NOMO-1 (cell line): ENCODE results near the gene TLR5.

Experiments
- DNase-seq, 2 experiments: peaks; one replicate each; lab custom pipeline; 2025; ENCODE audit not compliant: unreplicated experiment in 2 of 2; lab: John Stamatoyannopoulos, UW

TLR5 gene

GRCh38 chr1:223152399-223152798 is 9.4 kb upstream of the TLR5 start:
- DNase-seq = no peak

GRCh38 chr1:223150443-223150842 is 7.4 kb upstream of the TLR5 start:
- no peak for DNase-seq

DNA sequence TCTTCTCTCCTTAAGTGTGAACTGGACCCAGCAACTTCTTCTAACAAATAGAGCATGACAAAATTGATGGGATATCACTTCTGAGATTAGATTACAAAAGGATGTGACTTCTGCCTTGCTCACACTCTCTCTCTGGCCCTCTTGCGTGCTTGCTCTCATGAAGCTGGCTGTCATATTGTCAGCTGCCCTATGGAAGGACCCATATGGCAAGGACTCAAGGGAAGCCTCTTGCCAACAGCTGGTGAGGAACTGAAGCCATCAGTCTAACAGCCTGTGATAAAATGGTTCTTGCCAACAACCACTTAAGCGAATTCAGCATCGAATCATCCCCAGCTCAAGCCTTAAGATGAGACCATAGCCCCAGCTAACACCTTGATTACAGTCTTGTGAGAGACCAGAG is 4.8 kb upstream of the TLR5 start:
- no peak for DNase-seq

- no peak for DNase-seq
Measured at GRCh38 chr1:223147409-223147808, 4.4 kb upstream of the TLR5 start.

DNA sequence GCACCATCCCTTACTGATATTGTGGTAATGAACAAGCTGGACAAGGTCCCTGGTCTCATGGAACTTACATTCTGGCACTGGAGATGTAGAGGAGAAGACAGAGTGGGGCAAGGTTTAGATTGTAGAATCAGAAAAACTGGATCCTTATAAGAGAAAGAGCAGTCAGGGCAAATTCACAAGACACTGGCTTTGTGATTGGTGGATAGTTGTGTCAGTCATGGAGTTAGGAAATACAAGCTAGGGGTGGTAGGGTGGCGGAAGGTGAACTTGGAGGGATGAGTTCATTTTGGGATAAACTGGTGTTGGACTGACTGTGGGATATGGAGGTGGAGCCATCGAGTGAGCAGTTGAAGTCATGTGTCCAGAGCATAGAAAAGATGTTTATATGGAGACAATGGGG is 3.7 kb upstream of the TLR5 start:
- DNase-seq = no peak

GRCh38 chr1:223144914-223145313 is 1.9 kb upstream of the TLR5 start:
- DNase-seq = no peak

- no peak for DNase-seq
Measured at GRCh38 chr1:223144431-223144830, 1.4 kb upstream of the TLR5 start.

- DNase-seq = peak; percentile 41 to 62
Measured at GRCh38 chr1:223143537-223144248, 645 bp upstream of the TLR5 start.

DNA sequence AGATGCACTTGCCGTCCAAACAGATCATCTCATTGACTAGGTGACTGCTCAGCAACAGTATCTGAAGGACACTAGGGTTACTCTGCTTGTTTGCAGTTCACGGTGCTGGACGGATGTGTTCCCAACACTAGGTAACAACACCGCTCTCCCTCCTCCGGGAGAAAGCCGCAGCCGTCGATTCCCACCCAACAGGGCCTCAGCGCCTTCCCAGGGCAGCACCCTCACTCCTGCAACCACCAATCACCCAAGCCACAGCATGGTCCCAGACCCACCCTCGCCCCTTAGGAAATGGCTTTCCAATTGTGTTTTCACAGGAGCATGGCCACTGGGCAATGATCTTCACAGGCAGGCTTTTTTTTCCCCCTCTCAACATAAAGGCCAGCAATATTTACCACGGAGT is 779 bp downstream of the TLR5 start:
- DNase-seq = no peak

GRCh38 chr1:223140611-223141405 is 2.2 kb downstream of the TLR5 start:
- no peak for DNase-seq

- peak; percentile 27 to 59 for DNase-seq
Measured at GRCh38 chr1:223137455-223138085, 5.5 kb downstream of the TLR5 start.

DNA sequence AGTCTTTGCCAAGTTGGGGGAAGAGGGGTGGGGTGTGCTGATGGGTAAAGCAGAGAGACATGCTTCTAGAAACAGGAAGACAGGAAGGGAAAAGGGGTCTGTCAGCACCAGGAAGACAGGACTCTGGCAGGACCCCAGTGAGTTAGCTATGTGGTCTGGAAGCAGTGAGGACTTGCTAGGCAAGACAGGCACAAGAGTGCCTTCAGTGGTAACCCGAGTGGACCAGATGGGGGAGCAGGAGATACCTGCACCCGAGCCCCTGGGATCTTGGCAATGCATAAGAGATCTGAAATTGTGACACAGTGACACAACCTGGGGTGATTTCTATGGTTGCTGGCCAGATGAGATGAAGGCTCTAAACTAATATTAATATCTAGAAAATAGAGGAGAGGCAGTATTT is 7.0 kb downstream of the TLR5 start:
- no peak for DNase-seq

DNA sequence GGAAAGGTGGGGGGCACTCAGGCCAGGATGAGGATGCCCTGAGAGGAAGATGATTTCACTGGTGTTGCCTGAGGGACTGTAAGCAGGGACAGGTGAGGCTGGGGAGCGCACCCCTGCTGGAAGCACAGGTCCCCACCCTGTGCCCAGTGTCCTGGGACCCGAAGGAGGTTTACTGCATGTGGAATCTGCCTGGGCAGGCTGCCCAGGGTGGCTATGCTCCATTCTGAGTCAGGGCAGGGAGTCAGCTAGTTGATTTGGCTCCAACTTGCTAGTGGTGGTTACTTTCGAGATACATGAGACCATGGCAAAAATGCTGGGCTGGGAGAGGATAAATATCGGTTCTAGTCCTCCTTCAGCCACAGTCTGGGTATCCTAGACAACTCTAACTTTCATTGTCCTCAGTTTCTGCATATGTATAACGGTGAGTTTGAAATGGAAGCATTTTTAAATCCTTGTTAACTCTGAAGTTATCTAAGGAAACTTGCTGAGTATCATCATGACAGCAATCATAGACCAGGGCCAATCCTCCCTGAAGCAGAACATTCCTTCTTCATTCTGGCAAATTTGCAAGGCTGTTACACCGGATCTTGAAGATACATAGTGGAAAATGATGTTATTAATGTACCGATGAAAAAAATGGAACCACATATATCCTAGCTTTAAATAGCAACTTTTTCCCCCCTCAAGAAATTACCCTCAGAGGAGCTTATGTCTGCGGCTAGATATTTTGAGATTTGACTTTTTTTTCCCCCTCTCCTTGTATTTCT is 7.7 kb downstream of the TLR5 start:
- DNase-seq = no peak

- DNase-seq = peak; percentile 62 to 63
Measured at GRCh38 chr1:223133824-223134435, 9.1 kb downstream of the TLR5 start.

DNA sequence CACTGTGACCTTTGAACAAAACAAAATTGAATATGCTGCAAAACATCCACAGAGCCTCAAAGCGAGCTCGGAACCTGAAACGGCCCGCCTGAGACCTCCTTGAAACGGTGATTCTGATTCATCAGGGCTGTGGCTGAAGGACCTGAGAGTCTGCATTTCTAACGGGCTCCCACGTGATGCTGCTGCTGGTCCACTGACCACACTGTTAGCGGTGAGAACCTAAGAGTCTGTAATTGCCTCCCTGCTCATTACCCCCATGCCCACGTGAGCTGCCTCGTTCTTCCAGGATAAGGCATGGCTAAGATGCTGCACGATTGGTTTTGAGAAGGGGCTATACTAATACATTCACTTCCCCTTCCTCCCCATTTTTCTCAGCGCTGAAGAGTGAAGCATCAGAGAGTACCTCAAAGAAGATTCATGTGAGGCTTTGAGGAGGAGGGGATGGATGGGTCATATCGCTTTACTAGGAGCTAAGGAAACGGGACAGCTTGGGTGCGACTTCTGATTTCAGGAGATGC is 9.7 kb downstream of the TLR5 start:
- DNase-seq = no peak

DNA sequence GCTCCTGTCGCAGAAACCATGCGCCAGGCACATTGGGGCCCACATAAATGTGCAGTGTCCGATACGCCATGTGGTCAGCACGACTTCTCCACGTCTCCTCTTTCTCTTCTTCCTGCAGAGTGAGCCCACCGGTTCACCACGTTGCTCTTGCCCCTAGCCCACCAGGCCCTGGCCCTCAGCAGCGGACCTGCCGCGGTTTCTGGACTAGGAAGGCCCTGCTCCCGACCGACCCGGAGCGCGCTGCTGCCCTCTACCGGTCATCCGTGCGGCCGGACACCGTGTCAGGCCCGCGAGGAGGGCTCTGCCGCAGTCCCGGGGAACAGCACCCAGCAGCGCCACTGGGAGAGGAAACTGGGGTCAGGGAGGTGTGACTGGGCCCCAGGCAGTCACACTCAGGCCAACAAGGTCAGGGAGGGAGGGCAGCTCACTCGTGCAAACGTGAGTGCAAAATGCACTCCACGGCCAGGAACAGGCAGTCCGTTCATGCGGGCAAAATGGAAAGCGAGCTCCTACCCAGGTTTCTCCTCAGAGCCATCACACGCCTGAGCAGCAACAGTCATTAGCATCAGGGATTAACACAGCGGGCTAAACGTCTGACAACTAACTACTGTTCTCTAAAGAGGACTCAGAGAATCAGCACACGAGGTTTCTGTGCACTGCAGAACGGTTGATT is 13.7 kb downstream of the TLR5 start:
- DNase-seq = no peak

DNA sequence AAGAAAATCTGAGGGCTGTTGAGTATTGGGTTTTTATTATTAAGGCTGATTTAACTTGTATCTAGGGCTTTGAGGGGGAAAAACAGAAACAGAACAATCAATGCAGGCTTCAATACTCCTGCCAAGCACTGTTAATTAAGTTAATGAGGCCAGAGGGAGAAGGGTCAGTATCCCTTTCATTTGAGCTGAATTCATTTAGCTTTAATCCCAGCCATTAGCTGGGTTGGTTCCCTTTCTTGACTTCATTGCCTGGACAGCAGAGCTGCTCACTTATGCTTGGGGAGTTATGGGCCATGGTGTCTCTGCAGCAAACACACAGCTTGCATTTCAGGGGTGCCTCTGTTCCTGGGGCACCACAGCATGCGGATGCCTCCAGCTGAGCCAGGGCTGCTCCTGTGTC is 16.3 kb downstream of the TLR5 start:
- DNase-seq = no peak

DNA sequence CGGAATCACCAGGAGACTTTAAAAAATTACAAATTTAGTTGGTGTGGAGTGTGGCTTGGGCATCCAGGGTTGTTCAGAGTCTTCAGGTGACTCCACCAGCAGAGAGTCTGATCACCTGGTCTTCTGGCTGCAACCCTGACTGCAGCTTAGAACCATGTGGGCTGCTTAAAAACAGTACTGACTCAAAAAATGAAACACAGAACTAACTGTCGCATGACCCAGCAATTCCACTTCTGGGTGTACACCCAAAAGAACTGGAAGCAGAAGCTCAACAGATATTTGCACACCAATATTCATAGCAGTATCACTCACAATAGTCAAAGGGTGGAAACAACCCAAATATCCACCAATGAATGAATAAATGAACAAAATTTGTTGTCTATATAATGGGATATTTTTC is 17.3 kb downstream of the TLR5 start:
- no peak for DNase-seq

- DNase-seq = no peak
Measured at GRCh38 chr1:223123011-223123610, 19.9 kb downstream of the TLR5 start.

- no peak for DNase-seq
Measured at GRCh38 chr1:223118418-223118817, 24.6 kb downstream of the TLR5 start.
